Trophoblast cell (in vitro differentiated cells and primary cell): Measurements from ENCODE around the gene KDM4B.
A peak's percentile ranks its signal among the peaks of the same experiment; 100 is the strongest.

Experiments used
- DNase-seq, 2 donors: peaks; one replicate each; pipeline ENCODE4 v3.0.0-alpha.2; 2016
- H2AFZ ChIP-seq: 2 replicates; pipeline ENCODE4 v1.6.1; 2013; ENCODE audit warnings: low read length, moderate library complexity, mild to moderate bottlenecking; ENCODE audit not compliant: insufficient read depth, poor library complexity
- H2AK5ac ChIP-seq: 2 replicates; pipeline ENCODE4 v1.6.1; 2013; ENCODE audit warnings: mild to moderate bottlenecking, low read length
- H2BK120ac ChIP-seq: 2 replicates; pipeline ENCODE4 v1.6.1; 2013; ENCODE audit warnings: low read length, mild to moderate bottlenecking, moderate library complexity; ENCODE audit not compliant: insufficient read depth, poor library complexity
- H2BK12ac ChIP-seq: 2 replicates; pipeline ENCODE4 v1.6.1; 2013; ENCODE audit warnings: mild to moderate bottlenecking, low read length, moderate library complexity
- H2BK5ac ChIP-seq: 2 replicates; pipeline ENCODE4 v1.6.1; 2013; ENCODE audit warnings: low read length, low read depth, moderate library complexity, mild to moderate bottlenecking; ENCODE audit not compliant: poor library complexity
- H3K14ac ChIP-seq: 2 replicates; pipeline ENCODE4 v1.6.1; 2013; ENCODE audit warnings: mild to moderate bottlenecking, low read length
- H3K18ac ChIP-seq: 2 replicates; pipeline ENCODE4 v1.6.1; 2013; ENCODE audit warnings: mild to moderate bottlenecking, low read length
- H3K23ac ChIP-seq: 2 replicates; pipeline ENCODE4 v1.6.1; 2013; ENCODE audit warnings: low read length
- H3K27ac ChIP-seq: 2 replicates; pipeline ENCODE4 v1.5.1; 2013; ENCODE audit warnings: low read depth, mild to moderate bottlenecking, inconsistent platforms, low read length, moderate library complexity
- H3K27me3 ChIP-seq: 2 replicates; pipeline ENCODE4 v1.6.1; 2013; ENCODE audit warnings: inconsistent platforms, mild to moderate bottlenecking, low read length, moderate library complexity; ENCODE audit not compliant: insufficient read depth
- H3K36me3 ChIP-seq, 2 experiments: 1 replicate in 1 of 2; 2 replicates in 1 of 2; pipeline ENCODE4 v1.6.1; 2013; ENCODE audit warnings: low read length in 2 of 2, mild to moderate bottlenecking in 2 of 2, moderate library complexity in 1 of 2; ENCODE audit not compliant: insufficient read depth in 2 of 2, control insufficient read depth in 1 of 2
- H3K4ac ChIP-seq: 2 replicates; pipeline ENCODE4 v1.6.1; 2013; ENCODE audit warnings: low read depth, mild to moderate bottlenecking, low read length, moderate library complexity
- H3K4me1 ChIP-seq, 2 experiments: 1 replicate in 1 of 2; 2 replicates in 1 of 2; pipeline ENCODE4 v1.6.1; 2013; ENCODE audit warnings: low read length in 2 of 2, mild to moderate bottlenecking in 2 of 2, moderate library complexity in 1 of 2; ENCODE audit not compliant: insufficient read depth in 2 of 2, control insufficient read depth in 1 of 2
- H3K4me2 ChIP-seq: 2 replicates; pipeline ENCODE4 v1.6.1; 2013; ENCODE audit warnings: inconsistent platforms, mild to moderate bottlenecking, low read length, moderate library complexity
- H3K4me3 ChIP-seq: 2 replicates; pipeline ENCODE4 v1.5.1; 2013; ENCODE audit warnings: mild to moderate bottlenecking, low read depth, low read length, inconsistent platforms
- H3K79me1 ChIP-seq: one replicate; pipeline ENCODE4 v1.6.1; 2013; ENCODE audit warnings: low read length
- H3K79me2 ChIP-seq: 2 replicates; pipeline ENCODE4 v1.6.1; 2013; ENCODE audit warnings: low read length, mild to moderate bottlenecking; ENCODE audit not compliant: control insufficient read depth, insufficient read depth, poor library complexity
- H3K9ac ChIP-seq: 2 replicates; pipeline ENCODE4 v1.6.1; 2013; ENCODE audit warnings: mild to moderate bottlenecking, low read length
- H3K9me3 ChIP-seq: 2 replicates; pipeline ENCODE4 v1.6.1; 2013; ENCODE audit warnings: low read depth, mild to moderate bottlenecking, control low read depth, inconsistent platforms, low read length; ENCODE audit not compliant: insufficient read depth
- H4K12ac ChIP-seq: 2 replicates; pipeline ENCODE4 v1.6.1; 2013; ENCODE audit warnings: low read depth, mild to moderate bottlenecking, low read length, moderate library complexity
- H4K8ac ChIP-seq: 2 replicates; pipeline ENCODE4 v1.6.1; 2013; ENCODE audit warnings: low read depth, mild to moderate bottlenecking, low read length, moderate library complexity
- H4K91ac ChIP-seq: one replicate; pipeline ENCODE4 v1.6.1; 2013; ENCODE audit warnings: low read depth, mild to moderate bottlenecking, low read length, moderate library complexity
- WGBS: extraction: QIAGEN DNeasy Blood & Tissue Kit; methylation state at CpG from one replicate; pipeline ENCODE4 v1.1.7; 2013; ENCODE audit warnings: missing lambda C conversion rate; ENCODE audit not compliant: insufficient read length, insufficient coverage; ENCODE audit errors: extremely low coverage; 5-methylcytosine and 5-hydroxymethylcytosine counted together

The KDM4B gene

GRCh38 chr19:5182751-5183150, 213.8 kb downstream of the KDM4B start:
- Histone ChIP-seq H3K4ac (no peak overlapping the region), H3K27me3 (no peaks in the 10 kb centered on the region), H3K9ac (no peak overlapping the region), H2BK12ac (no peak overlapping the region), H3K27ac (no peak overlapping the region), H3K4me3 (no peak overlapping the region), H3K14ac (no peak overlapping the region), H4K91ac (no peak overlapping the region), H3K4me2 (no peak overlapping the region), H3K9me3 (no peaks in the 10 kb centered on the region), H3K23ac (peak overlapping the region; percentile 33), H2AFZ (no peak overlapping the region), H3K4me1 (peaks cover 0 to 3% of the 10 kb centered on the region in 2 experiments), H4K12ac (no peak overlapping the region), H3K18ac (no peak overlapping the region), H2BK120ac (no peak overlapping the region), H3K79me1 (no peaks in the 10 kb centered on the region), H2AK5ac (no peak overlapping the region), H4K8ac (no peak overlapping the region), H3K36me3 (no peaks in the 10 kb centered on the region), H3K79me2 (no peaks in the 10 kb centered on the region), H2BK5ac (no peak overlapping the region)
- DNase-seq = no peak
- no CpG with 5 or more reads among the region's 10 CpGs for WGBS

DNA sequence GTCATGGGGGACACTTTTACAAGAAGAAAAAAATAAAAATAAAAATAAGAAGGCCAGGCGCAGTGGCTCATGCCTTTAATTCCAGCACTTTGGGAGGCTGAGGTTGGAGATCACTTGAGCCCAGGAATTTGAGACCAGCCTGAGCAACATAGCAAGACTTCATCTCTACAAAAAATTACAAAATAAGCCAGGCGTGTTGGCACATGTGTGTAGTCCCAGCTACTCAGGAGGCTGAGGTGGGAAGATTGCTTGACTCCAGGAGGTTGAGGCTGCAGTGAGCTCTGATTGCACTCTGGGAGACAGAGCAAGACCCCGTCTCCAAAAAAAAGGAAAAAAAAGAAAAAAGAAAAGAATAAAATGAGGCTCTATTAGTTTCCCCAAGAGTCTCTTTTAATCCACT, 214.7 kb downstream of the KDM4B start:
- Histone ChIP-seq H3K4me2 (no peak overlapping the region), H2BK12ac (no peak overlapping the region)

GRCh38 chr19:5184930-5185329, 216.0 kb downstream of the KDM4B start:
- Histone ChIP-seq H3K23ac (no peak overlapping the region), H3K18ac (no peak overlapping the region), H2AFZ (no peak overlapping the region), H2BK12ac (no peak overlapping the region), H4K12ac (no peak overlapping the region), H3K27me3 (no peaks in the 10 kb centered on the region), H3K9ac (no peak overlapping the region), H3K4ac (no peak overlapping the region), H4K8ac (no peak overlapping the region), H2AK5ac (no peak overlapping the region), H3K79me2 (no peaks in the 10 kb centered on the region), H3K27ac (no peak overlapping the region), H3K4me2 (no peak overlapping the region), H3K79me1 (no peaks in the 10 kb centered on the region), H2BK5ac (no peak overlapping the region), H4K91ac (no peak overlapping the region), H3K14ac (no peak overlapping the region), H3K9me3 (no peaks in the 10 kb centered on the region), H3K36me3 (no peaks in the 10 kb centered on the region), H3K4me3 (no peak overlapping the region), H2BK120ac (no peak overlapping the region), H3K4me1 (no peaks in the 10 kb centered on the region)
- WGBS = no CpG with 5 or more reads among the region's 4 CpGs
- DNase-seq = peak; percentile 57 to 59

More for the DNA sequence above, 214.7 kb downstream of the KDM4B start:
- Histone ChIP-seq H3K14ac (no peak overlapping the region), H3K79me2 (no peaks in the 10 kb centered on the region), H3K9me3 (no peaks in the 10 kb centered on the region), H3K4me3 (no peak overlapping the region), H3K23ac (no peak overlapping the region), H2BK5ac (no peak overlapping the region), H3K79me1 (no peaks in the 10 kb centered on the region), H2AFZ (no peak overlapping the region), H3K18ac (no peak overlapping the region), H3K36me3 (no peaks in the 10 kb centered on the region), H3K9ac (no peak overlapping the region), H3K4me1 (no peaks in the 10 kb centered on the region), H3K4ac (no peak overlapping the region), H3K27ac (no peak overlapping the region), H3K27me3 (no peaks in the 10 kb centered on the region), H4K91ac (no peak overlapping the region), H4K12ac (no peak overlapping the region), H2BK120ac (no peak overlapping the region), H4K8ac (no peak overlapping the region), H2AK5ac (no peak overlapping the region)
- WGBS = no CpG with 5 or more reads among the region's 3 CpGs
- peak in 1 of 2 donors; percentile 24 for DNase-seq

DNA sequence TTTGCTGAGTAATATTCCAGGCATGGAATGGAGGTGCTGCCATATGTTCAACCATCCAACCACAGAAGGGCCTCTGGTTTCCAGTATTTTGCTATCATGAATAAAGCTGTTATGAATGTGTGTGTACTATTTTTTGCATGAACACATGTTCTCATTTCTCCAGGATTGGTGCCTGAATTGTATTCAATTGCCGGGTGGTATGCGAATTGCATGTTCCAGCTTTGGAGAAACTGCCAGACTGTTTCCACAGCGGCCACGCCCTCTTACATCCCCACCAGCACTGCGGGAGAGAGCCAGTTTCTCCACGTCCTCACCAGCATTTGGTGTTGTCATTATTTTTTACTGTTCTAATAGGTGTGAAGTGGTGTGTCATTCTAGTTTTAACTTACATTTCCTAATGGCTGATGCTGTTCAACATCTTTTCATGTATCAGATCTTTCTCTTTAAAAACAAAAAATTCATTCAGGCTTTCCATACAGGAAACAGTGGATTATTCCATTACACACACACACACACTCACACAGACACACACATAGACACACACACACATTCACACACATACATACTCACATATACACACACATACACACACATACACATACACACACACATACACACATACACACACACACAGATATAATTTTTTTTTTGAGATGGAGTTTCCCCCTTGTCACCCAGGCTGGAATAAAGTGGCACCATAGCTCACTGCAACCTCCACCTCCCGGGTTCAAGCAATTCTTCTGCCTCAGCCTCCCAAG, 217.6 kb downstream of the KDM4B start:
- no peak overlapping the region for H3K27ac ChIP-seq
- H2BK12ac ChIP-seq = no peak overlapping the region
- H3K4ac ChIP-seq = no peak overlapping the region
- WGBS = no CpG with 5 or more reads among the region's 7 CpGs
- no peak overlapping the region for H2AFZ ChIP-seq
- H3K4me2 ChIP-seq = no peak overlapping the region
- H2BK5ac ChIP-seq = no peak overlapping the region
- H2BK120ac ChIP-seq = no peak overlapping the region
- no peak overlapping the region for H3K4me3 ChIP-seq
- no peak overlapping the region for H3K23ac ChIP-seq
- DNase-seq = peak; percentile 92 to 95
- H3K9ac ChIP-seq = no peak overlapping the region
- no peaks in the 10 kb centered on the region for H3K79me2 ChIP-seq
- H4K91ac ChIP-seq = no peak overlapping the region
- no peak overlapping the region for H3K18ac ChIP-seq
- no peak overlapping the region for H2AK5ac ChIP-seq
- peaks cover 3% of the 10 kb centered on the region for H3K9me3 ChIP-seq
- H4K12ac ChIP-seq = no peak overlapping the region
- no peak overlapping the region for H3K14ac ChIP-seq
- H3K27me3 ChIP-seq = no peaks in the 10 kb centered on the region
- no peak overlapping the region for H4K8ac ChIP-seq
- no peaks in the 10 kb centered on the region for H3K36me3 ChIP-seq
- H3K4me1 ChIP-seq = no peaks in the 10 kb centered on the region
- no peaks in the 10 kb centered on the region for H3K79me1 ChIP-seq
